Activated CD4-positive, alpha-beta memory T cell treated with anti-CD3 and anti-CD28 coated beads, Interleukin-2, amount 10 ng/mL, durations not matched to agents 7 days and 5 days (primary cell): ENCODE results near the gene SLC22A3. TPM values are rescaled to one million over a fixed set of nuclear protein-coding genes. Genes with fewer than 3 reads are reported as not detected.
"Not testable (repeated sequence)": the region's sequence is repeated elsewhere in the genome, so short reads cannot be mapped to it uniquely, and the experiment has no call there.

Experiments used
- CTCF ChIA-PET: fragments of 350-600 bp; sonication (Branson Sonifier 250); formaldehyde crosslinking; loops from one replicate; lab custom pipeline; 2021; ENCODE audit warnings: antibody characterized with exemption, inconsistent platforms; lab: Charles Lee
- POLR2A ChIA-PET: fragments of 350-600 bp; sonication (Branson Sonifier 250); formaldehyde crosslinking; loops from one replicate; lab custom pipeline; 2021; ENCODE audit warnings: antibody characterized with exemption; lab: Charles Lee
- DNase-seq: peaks from one replicate; pipeline ENCODE4 v3.0.0-alpha.2; 2020
- H3K27ac Mint-ChIP-seq: one replicate; pipeline ENCODE4 v1.8.0; 2021; ENCODE audit warnings: mild to moderate bottlenecking, mixed read lengths
- H3K27me3 Mint-ChIP-seq: one replicate; pipeline ENCODE4 v1.8.0; 2021; ENCODE audit warnings: mixed read lengths
- H3K36me3 Mint-ChIP-seq: one replicate; pipeline ENCODE4 v1.8.0; 2021; ENCODE audit warnings: low read depth, mixed read lengths
- H3K4me1 Mint-ChIP-seq: one replicate; pipeline ENCODE4 v1.8.0; 2021; ENCODE audit warnings: mixed read lengths
- H3K4me3 Mint-ChIP-seq: one replicate; pipeline ENCODE4 v1.8.0; 2021; ENCODE audit warnings: mild to moderate bottlenecking, mixed read lengths
- H3K9me3 Mint-ChIP-seq: one replicate; pipeline ENCODE4 v1.8.0; 2021; ENCODE audit warnings: mixed read lengths
- total RNA-seq, 2 experiments: library from RNA; stranded (reverse); gene quantifications; one replicate each; pipeline ENCODE4 v1.2.3, GENCODE V29; 2021

SLC22A3 gene
- total RNA-seq, 2 experiments from 2014 or later, result not detected

- CTCF ChIA-PET, result no interaction called here
- DNase-seq, result no peak
- POLR2A ChIA-PET, result no interaction called here
- Mint-ChIP-seq H3K36me3 (no peaks in the 10 kb centered on the region), H3K27me3 (peaks cover 20% of the 10 kb centered on the region), H3K27ac (no peak overlapping the region), H3K4me1 (peaks cover 11% of the 10 kb centered on the region), H3K9me3 (no peaks in the 10 kb centered on the region), H3K4me3 (no peak overlapping the region)
Observed at GRCh38 chr6:160431226-160431625, 83.0 kb downstream of the SLC22A3 start.

- ChIA-PET POLR2A (no interaction called here), CTCF (no interaction called here)
- Mint-ChIP-seq H3K4me1 (peaks cover 6% of the 10 kb centered on the region), H3K9me3 (no peaks in the 10 kb centered on the region), H3K27ac (no peak overlapping the region), H3K36me3 (no peaks in the 10 kb centered on the region), H3K4me3 (no peak overlapping the region), H3K27me3 (peaks cover 18% of the 10 kb centered on the region)
- DNase-seq, result no peak
Observed at GRCh38 chr6:160431791-160432404, 83.7 kb downstream of the SLC22A3 start.

GRCh38 chr6:160435935-160436334 is 87.8 kb downstream of the SLC22A3 start:
- no peak overlapping the region for H3K4me3 Mint-ChIP-seq
- DNase-seq, result no peak
- H3K27me3 Mint-ChIP-seq, result peaks cover 20% of the 10 kb centered on the region
- H3K27ac Mint-ChIP-seq, result no peak overlapping the region
- H3K36me3 Mint-ChIP-seq, result no peaks in the 10 kb centered on the region
- CTCF ChIA-PET, result no interaction called here
- peaks cover 6% of the 10 kb centered on the region for H3K4me1 Mint-ChIP-seq
- H3K9me3 Mint-ChIP-seq, result no peaks in the 10 kb centered on the region
- POLR2A ChIA-PET, result interaction anchor here (1.1 kb wide), 1 partner anchor 183 kb away, joined by 3 read pairs; no protein-coding TSS in a partner anchor

GRCh38 chr6:160437154-160437553 is 89.0 kb downstream of the SLC22A3 start:
- no peaks in the 10 kb centered on the region for H3K9me3 Mint-ChIP-seq
- no peak overlapping the region for H3K27ac Mint-ChIP-seq
- no peak overlapping the region for H3K4me3 Mint-ChIP-seq
- H3K4me1 Mint-ChIP-seq, result peaks cover 6% of the 10 kb centered on the region
- peaks cover 20% of the 10 kb centered on the region for H3K27me3 Mint-ChIP-seq
- no peaks in the 10 kb centered on the region for H3K36me3 Mint-ChIP-seq
- DNase-seq, result no peak
- CTCF ChIA-PET, result no interaction called here
- POLR2A ChIA-PET, result no interaction called here

GRCh38 chr6:160437775-160438174 is 89.6 kb downstream of the SLC22A3 start:
- Mint-ChIP-seq H3K36me3 (no peaks in the 10 kb centered on the region), H3K27me3 (peaks cover 20% of the 10 kb centered on the region), H3K27ac (no peak overlapping the region), H3K9me3 (no peaks in the 10 kb centered on the region), H3K4me1 (peaks cover 6% of the 10 kb centered on the region), H3K4me3 (no peak overlapping the region)
- ChIA-PET CTCF (no interaction called here), POLR2A (no interaction called here)
- DNase-seq, result no peak

GRCh38 chr6:160438481-160438880 is 90.3 kb downstream of the SLC22A3 start:
- no peak for DNase-seq
- H3K27me3 Mint-ChIP-seq, result peaks cover 20% of the 10 kb centered on the region
- CTCF ChIA-PET, result no interaction called here
- H3K27ac Mint-ChIP-seq, result no peak overlapping the region
- peaks cover 6% of the 10 kb centered on the region for H3K4me1 Mint-ChIP-seq
- POLR2A ChIA-PET, result no interaction called here
- H3K36me3 Mint-ChIP-seq, result no peaks in the 10 kb centered on the region
- no peaks in the 10 kb centered on the region for H3K9me3 Mint-ChIP-seq
- H3K4me3 Mint-ChIP-seq, result no peak overlapping the region

- Mint-ChIP-seq H3K27me3 (peaks cover 15% of the 10 kb centered on the region), H3K27ac (no peak overlapping the region), H3K9me3 (no peaks in the 10 kb centered on the region), H3K4me3 (no peak overlapping the region), H3K36me3 (no peaks in the 10 kb centered on the region), H3K4me1 (peaks cover 6% of the 10 kb centered on the region)
- no peak for DNase-seq
- CTCF ChIA-PET, result no interaction called here
- POLR2A ChIA-PET, result no interaction called here
Observed at GRCh38 chr6:160439751-160440150, 91.6 kb downstream of the SLC22A3 start.

- Mint-ChIP-seq H3K27me3 (peaks cover 6% of the 10 kb centered on the region), H3K4me3 (no peak overlapping the region), H3K9me3 (no peaks in the 10 kb centered on the region), H3K36me3 (peaks cover 2% of the 10 kb centered on the region), H3K27ac (no peak overlapping the region), H3K4me1 (no peaks in the 10 kb centered on the region)
- ChIA-PET POLR2A (no interaction called here), CTCF (no interaction called here)
- no peak for DNase-seq
Observed at GRCh38 chr6:160442151-160442550, 94.0 kb downstream of the SLC22A3 start.

GRCh38 chr6:160445130-160445529 is 97.0 kb downstream of the SLC22A3 start:
- CTCF ChIA-PET, result no interaction called here
- POLR2A ChIA-PET, result interaction anchor here (0.6 to 1.0 kb wide), 2 partner anchors 16 kb away, joined by 3 read pairs; no protein-coding TSS in a partner anchor
- Mint-ChIP-seq H3K27me3 (peaks cover 5% of the 10 kb centered on the region), H3K27ac (no peak overlapping the region), H3K36me3 (peaks cover 2% of the 10 kb centered on the region), H3K4me3 (no peak overlapping the region), H3K9me3 (no peaks in the 10 kb centered on the region), H3K4me1 (no peaks in the 10 kb centered on the region)
- no peak for DNase-seq

GRCh38 chr6:160447350-160447749 is 99.2 kb downstream of the SLC22A3 start:
- no peaks in the 10 kb centered on the region for H3K9me3 Mint-ChIP-seq
- DNase-seq, result no peak
- H3K36me3 Mint-ChIP-seq, result peaks cover 2% of the 10 kb centered on the region
- H3K4me3 Mint-ChIP-seq, result no peak overlapping the region
- ChIA-PET POLR2A (no interaction called here), CTCF (no interaction called here)
- H3K4me1 Mint-ChIP-seq, result no peaks in the 10 kb centered on the region
- H3K27me3 Mint-ChIP-seq, result peaks cover 5% of the 10 kb centered on the region
- H3K27ac Mint-ChIP-seq, result no peak overlapping the region

GRCh38 chr6:160449787-160450186 is 101.6 kb downstream of the SLC22A3 start:
- H3K27ac Mint-ChIP-seq, H3K27me3 Mint-ChIP-seq, H3K4me3 Mint-ChIP-seq, CTCF ChIA-PET, POLR2A ChIA-PET, H3K9me3 Mint-ChIP-seq, H3K4me1 Mint-ChIP-seq, H3K36me3 Mint-ChIP-seq, DNase-seq: not testable (repeated sequence)

- H3K27me3 Mint-ChIP-seq, result peaks cover 8% of the 10 kb centered on the region
- no peaks in the 10 kb centered on the region for H3K36me3 Mint-ChIP-seq
- no peak overlapping the region for H3K27ac Mint-ChIP-seq
- DNase-seq, result no peak
- POLR2A ChIA-PET, result no interaction called here
- no peak overlapping the region for H3K4me3 Mint-ChIP-seq
- CTCF ChIA-PET, result no interaction called here
- no peaks in the 10 kb centered on the region for H3K9me3 Mint-ChIP-seq
- H3K4me1 Mint-ChIP-seq, result no peaks in the 10 kb centered on the region
Observed at GRCh38 chr6:160450849-160451248, 102.7 kb downstream of the SLC22A3 start.

GRCh38 chr6:160454303-160454702 is 106.1 kb downstream of the SLC22A3 start:
- no peak overlapping the region for H3K4me3 Mint-ChIP-seq
- H3K9me3 Mint-ChIP-seq, result peaks cover 3% of the 10 kb centered on the region
- DNase-seq, result no peak
- peaks cover 12% of the 10 kb centered on the region for H3K4me1 Mint-ChIP-seq
- peaks cover 9% of the 10 kb centered on the region for H3K36me3 Mint-ChIP-seq
- ChIA-PET CTCF (interaction anchor here (1.0 to 1.1 kb wide), 2 partner anchors 65 to 316 kb away, joined by 3 to 4 read pairs; no protein-coding TSS in a partner anchor), POLR2A (no interaction called here)
- no peak overlapping the region for H3K27ac Mint-ChIP-seq
- peaks cover 10% of the 10 kb centered on the region for H3K27me3 Mint-ChIP-seq

GRCh38 chr6:160455081-160455480 is 106.9 kb downstream of the SLC22A3 start:
- Mint-ChIP-seq H3K4me3 (no peak overlapping the region), H3K4me1 (peaks cover 20% of the 10 kb centered on the region), H3K9me3 (peaks cover 9% of the 10 kb centered on the region), H3K36me3 (peaks cover 17% of the 10 kb centered on the region), H3K27me3 (peaks cover 6% of the 10 kb centered on the region), H3K27ac (no peak overlapping the region)
- ChIA-PET POLR2A (no interaction called here), CTCF (interaction anchor here (0.7 to 1.9 kb wide), 16 partner anchors 9 to 764 kb away, joined by 3 to 22 read pairs (median 4); no protein-coding TSS in a partner anchor)
- no peak for DNase-seq
